ENCODE data around the gene GALNT3. TPM values are rescaled to one million over a fixed set of nuclear protein-coding genes. Genes with fewer than 3 reads are reported as not detected.

Gene GALNT3
- total RNA-seq, 1 experiment from 2014 or later, result 20.2 TPM

DNA sequence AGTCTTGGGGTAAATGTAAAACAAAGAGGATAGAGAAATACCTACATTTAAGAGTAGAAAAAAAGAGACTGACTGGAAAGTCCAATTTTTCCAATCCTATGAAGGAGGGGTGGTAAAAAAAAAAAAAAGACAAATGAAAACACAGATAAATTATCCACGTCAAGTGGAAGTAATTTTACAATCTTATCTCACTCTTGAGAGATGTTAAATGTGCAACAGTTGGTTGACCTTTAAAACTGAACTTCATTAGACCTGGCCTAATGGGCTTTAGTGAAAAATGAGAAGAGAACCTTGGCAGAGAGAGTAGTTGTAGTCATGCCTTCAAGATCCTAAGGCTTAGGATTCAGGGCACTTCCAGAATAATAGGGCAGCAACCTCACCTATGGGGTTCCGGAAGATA, 20.4 kb downstream of the GALNT3 start:
- no TSS peak for BruUV-seq (replicated peaks)
- peaks cover 8% of the 10 kb centered on the region for H3K9me3 Mint-ChIP-seq (ENCODE audit: unreplicated experiment)
- CTCF ChIA-PET, result interaction anchor here (0.9 kb wide), 2 partner anchors 8 to 12 kb away, joined by 3 to 4 read pairs; no protein-coding TSS in a partner anchor
- no peak overlapping the region for H3K4me3 Mint-ChIP-seq (ENCODE audit: unreplicated experiment)
- intact Hi-C loops (cut with micrococcal nuclease), result loop anchor here (10.0 kb wide), 1 partner anchor 369 kb away; no protein-coding TSS in a partner anchor
- peaks cover 8% of the 10 kb centered on the region for H3K36me3 Mint-ChIP-seq (ENCODE audit: insufficient read depth, unreplicated experiment)
- POLR2A ChIA-PET, result no interaction called here
- no peak for TF ChIP-seq CTCF (IDR thresholded peaks at IDR 0.05; ENCODE audit: unreplicated experiment)
- H3K27ac Mint-ChIP-seq (ENCODE audit: low read depth, unreplicated experiment), result no peak overlapping the region
- no peaks in the 10 kb centered on the region for H3K27me3 Mint-ChIP-seq (ENCODE audit: insufficient read depth, unreplicated experiment)
- peaks cover 5% of the 10 kb centered on the region for H3K4me1 Mint-ChIP-seq (ENCODE audit: insufficient read depth, unreplicated experiment)
- DNase-seq (ENCODE audit: unreplicated experiment), result no peak

DNA sequence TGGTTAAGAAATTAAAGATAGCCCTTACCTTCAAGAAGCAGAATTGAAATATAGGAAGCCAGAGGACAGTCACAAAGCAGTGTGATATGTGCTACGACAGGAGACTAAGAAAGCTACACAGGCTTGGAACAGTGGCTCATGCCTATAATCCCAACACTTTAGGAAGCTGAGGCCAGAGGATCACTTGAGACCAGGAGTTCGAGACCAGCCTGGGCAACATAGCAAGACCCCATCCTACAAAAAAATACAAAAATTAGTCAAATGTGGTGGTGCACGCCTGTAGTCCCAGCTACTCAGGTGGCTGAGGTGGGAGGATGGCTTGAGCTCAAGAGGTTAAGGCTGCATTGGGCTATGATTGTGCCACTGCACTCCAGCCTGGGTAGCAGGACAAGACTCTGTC, 21.9 kb downstream of the GALNT3 start:
- H3K9me3 Mint-ChIP-seq (ENCODE audit: unreplicated experiment), result peaks cover 8% of the 10 kb centered on the region
- H3K36me3 Mint-ChIP-seq (ENCODE audit: insufficient read depth, unreplicated experiment), result peaks cover 11% of the 10 kb centered on the region
- no peak for TF ChIP-seq CTCF (IDR thresholded peaks at IDR 0.05; ENCODE audit: unreplicated experiment)
- no peak overlapping the region for H3K4me3 Mint-ChIP-seq (ENCODE audit: unreplicated experiment)
- intact Hi-C loops (cut with micrococcal nuclease), result loop anchor here (10.0 kb wide), 1 partner anchor 367 kb away; no protein-coding TSS in a partner anchor
- DNase-seq (ENCODE audit: unreplicated experiment), result no peak
- CTCF ChIA-PET, result interaction anchor here (1.0 to 1.9 kb wide), 2 partner anchors 10 to 102 kb away, joined by 4 read pairs; no protein-coding TSS in a partner anchor
- BruUV-seq (replicated peaks), result no TSS peak
- POLR2A ChIA-PET, result no interaction called here
- no peaks in the 10 kb centered on the region for H3K27me3 Mint-ChIP-seq (ENCODE audit: insufficient read depth, unreplicated experiment)
- H3K27ac Mint-ChIP-seq (ENCODE audit: low read depth, unreplicated experiment), result no peak overlapping the region
- no peaks in the 10 kb centered on the region for H3K4me1 Mint-ChIP-seq (ENCODE audit: insufficient read depth, unreplicated experiment)

- ChIA-PET POLR2A (interaction anchor here (0.9 kb wide), 1 partner anchor 10 kb away, joined by 3 read pairs; no protein-coding TSS in a partner anchor), CTCF (no interaction called here)
- BruUV-seq (replicated peaks), result no TSS peak
- Mint-ChIP-seq H3K9me3 (ENCODE audit: unreplicated experiment) (no peaks in the 10 kb centered on the region), H3K27me3 (ENCODE audit: insufficient read depth, unreplicated experiment) (no peaks in the 10 kb centered on the region), H3K4me3 (ENCODE audit: unreplicated experiment) (no peak overlapping the region), H3K36me3 (ENCODE audit: insufficient read depth, unreplicated experiment) (peaks cover 18% of the 10 kb centered on the region), H3K4me1 (ENCODE audit: insufficient read depth, unreplicated experiment) (no peaks in the 10 kb centered on the region), H3K27ac (ENCODE audit: low read depth, unreplicated experiment) (no peak overlapping the region)
- DNase-seq (ENCODE audit: unreplicated experiment), result no peak
- TF ChIP-seq CTCF (IDR thresholded peaks at IDR 0.05; ENCODE audit: unreplicated experiment), result no peak
- intact Hi-C loops (cut with micrococcal nuclease), result no loop called here
Measured at GRCh38 chr2:165766326-165766927, 27.6 kb downstream of the GALNT3 start.

DNA sequence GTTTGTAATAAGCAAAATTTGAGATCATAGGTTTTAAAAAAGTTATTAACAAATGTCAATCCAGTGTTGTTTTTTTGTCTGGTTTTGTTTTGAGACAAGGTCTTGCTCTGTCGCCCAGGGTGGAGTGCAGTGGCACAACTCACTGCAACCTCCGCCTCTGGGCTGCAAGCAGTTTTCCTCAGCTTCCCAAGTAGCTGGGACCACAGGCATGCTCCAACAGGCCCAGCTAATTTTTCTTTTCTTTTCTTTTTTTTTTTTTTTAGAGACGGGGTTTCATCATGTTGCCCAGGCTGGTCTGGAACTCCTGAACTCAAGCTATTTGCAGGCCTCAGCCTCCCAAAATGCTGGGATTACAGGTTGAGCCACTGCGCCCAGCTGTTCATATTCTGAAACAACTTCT, 31.3 kb downstream of the GALNT3 start:
- CTCF ChIA-PET, result interaction anchor here (0.6 to 1.8 kb wide), 6 partner anchors 12 to 127 kb away, joined by 3 to 5 read pairs (median 3); no protein-coding TSS in a partner anchor
- Mint-ChIP-seq H3K36me3 (ENCODE audit: insufficient read depth, unreplicated experiment) (peaks cover 14% of the 10 kb centered on the region), H3K9me3 (ENCODE audit: unreplicated experiment) (no peaks in the 10 kb centered on the region), H3K4me3 (ENCODE audit: unreplicated experiment) (no peak overlapping the region), H3K27ac (ENCODE audit: low read depth, unreplicated experiment) (peak overlapping the region; percentile 42), H3K4me1 (ENCODE audit: insufficient read depth, unreplicated experiment) (no peaks in the 10 kb centered on the region), H3K27me3 (ENCODE audit: insufficient read depth, unreplicated experiment) (no peaks in the 10 kb centered on the region)
- intact Hi-C loops (cut with micrococcal nuclease), result no loop called here
- POLR2A ChIA-PET, result interaction anchor here (1.9 to 3.4 kb wide), 2 partner anchors 13 to 31 kb away, joined by 7 to 23 read pairs; partner anchors contain the start of gene GALNT3
- no TSS peak for BruUV-seq (replicated peaks)
- no peak for TF ChIP-seq CTCF (IDR thresholded peaks at IDR 0.05; ENCODE audit: unreplicated experiment)
- DNase-seq (ENCODE audit: unreplicated experiment), result peak; percentile 12

All from MCF 10A (cell line).